Fibroblast of the aortic adventitia (primary cell): ENCODE data around the gene EFNA5. TPM values are rescaled to one million over a fixed set of nuclear protein-coding genes. Genes with fewer than 3 reads are reported as not detected.

ENCODE experiments used
- DNase-seq: peaks from one replicate; pipeline ENCODE4 v3.0.0-alpha.2; 2010; ENCODE audit warnings: low read depth
- H3K4me3 ChIP-seq: 2 replicates; pipeline ENCODE4 v1.5.1; 2011; ENCODE audit warnings: low read depth, mild to moderate bottlenecking, control low read depth, low read length, moderate library complexity
- total RNA-seq: library from RNA; depleted of rRNA; stranded (reverse); fragments of >200 nt; gene quantifications from 2 replicates; pipeline ENCODE4 v1.2.3, GENCODE V29; 2012; ENCODE audit warnings: low replicate concordance
- TF ChIP-seq, protein P1 (sequence below): IDR thresholded peaks from 2 replicates; pipeline ENCODE4 v1.5.1; 2011; ENCODE audit warnings: mild to moderate bottlenecking, low read length, control low read depth, inconsistent platforms; ENCODE audit not compliant: insufficient read depth

Gene EFNA5
- total RNA-seq, 1 donor: 33.1 TPM

DNA sequence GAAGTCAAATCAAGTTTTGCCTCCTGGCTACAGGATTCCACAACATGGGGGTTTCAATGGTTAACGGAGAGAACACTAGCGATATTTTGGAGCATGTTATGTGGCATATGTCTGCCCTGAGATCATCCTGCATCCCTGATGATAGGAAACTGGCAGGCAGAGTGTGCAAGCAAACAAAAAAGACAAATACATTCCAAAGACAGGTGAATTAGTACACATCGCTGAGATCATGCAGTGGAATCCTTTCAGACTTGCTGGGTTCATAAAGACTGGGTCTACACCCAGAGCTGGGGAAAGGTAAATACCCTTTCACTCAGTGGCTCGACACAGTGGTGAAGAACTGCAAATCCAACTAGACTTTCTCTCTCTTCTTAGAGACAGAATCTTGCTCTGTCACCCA lies 286.5 kb downstream of the EFNA5 start:
- no peak overlapping the region for H3K4me3 ChIP-seq
- no peak for DNase-seq
- TF ChIP-seq, protein P1, sequence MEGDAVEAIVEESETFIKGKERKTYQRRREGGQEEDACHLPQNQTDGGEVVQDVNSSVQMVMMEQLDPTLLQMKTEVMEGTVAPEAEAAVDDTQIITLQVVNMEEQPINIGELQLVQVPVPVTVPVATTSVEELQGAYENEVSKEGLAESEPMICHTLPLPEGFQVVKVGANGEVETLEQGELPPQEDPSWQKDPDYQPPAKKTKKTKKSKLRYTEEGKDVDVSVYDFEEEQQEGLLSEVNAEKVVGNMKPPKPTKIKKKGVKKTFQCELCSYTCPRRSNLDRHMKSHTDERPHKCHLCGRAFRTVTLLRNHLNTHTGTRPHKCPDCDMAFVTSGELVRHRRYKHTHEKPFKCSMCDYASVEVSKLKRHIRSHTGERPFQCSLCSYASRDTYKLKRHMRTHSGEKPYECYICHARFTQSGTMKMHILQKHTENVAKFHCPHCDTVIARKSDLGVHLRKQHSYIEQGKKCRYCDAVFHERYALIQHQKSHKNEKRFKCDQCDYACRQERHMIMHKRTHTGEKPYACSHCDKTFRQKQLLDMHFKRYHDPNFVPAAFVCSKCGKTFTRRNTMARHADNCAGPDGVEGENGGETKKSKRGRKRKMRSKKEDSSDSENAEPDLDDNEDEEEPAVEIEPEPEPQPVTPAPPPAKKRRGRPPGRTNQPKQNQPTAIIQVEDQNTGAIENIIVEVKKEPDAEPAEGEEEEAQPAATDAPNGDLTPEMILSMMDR: no peak

DNA sequence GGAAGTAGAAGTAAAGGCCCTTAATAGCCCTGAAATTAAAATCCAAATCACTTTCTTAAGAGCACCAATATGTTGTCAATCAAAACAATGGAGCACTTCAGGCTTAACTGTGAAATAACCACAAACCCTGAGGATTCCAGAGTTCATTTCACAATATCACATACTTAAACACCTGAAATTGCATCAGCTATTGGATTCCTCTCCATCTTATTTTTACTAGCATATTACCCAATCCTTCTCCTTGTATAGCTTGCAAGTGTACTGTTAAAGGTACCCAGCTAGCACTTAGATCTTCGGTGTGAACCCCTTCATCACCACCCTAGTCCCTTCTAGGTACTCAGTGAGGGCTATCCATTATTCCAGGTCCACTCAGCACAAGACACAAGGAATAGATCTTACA lies 287.3 kb downstream of the EFNA5 start:
- H3K4me3 ChIP-seq: no peak overlapping the region
- TF ChIP-seq, protein P1: no peak
- DNase-seq: no peak

DNA sequence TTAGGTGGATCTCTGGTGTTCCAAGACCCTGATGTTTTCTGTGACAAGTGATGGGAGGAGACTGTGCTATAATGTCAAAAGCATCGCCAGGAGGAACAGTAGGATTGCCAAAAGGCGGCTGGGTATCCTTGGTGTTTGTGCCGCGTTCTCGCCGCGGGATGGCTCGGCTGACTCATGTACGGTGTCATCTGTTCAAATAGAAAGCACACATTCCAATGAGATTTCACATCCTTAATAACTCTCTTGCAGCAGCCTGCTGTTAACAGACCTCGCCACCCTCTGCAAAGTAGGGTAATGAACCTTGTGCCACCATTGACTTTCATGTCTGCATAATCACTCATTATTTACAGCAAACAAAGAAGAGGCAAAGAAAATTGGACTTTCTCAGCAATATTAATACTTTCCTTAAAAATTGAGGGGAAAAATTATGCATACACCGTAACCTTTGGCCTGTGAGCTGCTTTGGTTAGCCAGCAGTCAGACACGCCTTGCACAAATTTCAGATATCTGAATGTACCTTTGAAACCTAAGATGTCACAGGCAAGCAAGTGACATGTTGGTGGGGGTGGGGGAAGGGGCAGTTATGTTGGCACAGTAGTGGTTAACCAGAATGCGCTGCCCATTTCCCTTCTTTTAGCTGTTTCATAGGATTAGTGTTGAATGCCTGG lies 289.4 kb downstream of the EFNA5 start:
- TF ChIP-seq, protein P1: no peak
- no peak overlapping the region for H3K4me3 ChIP-seq
- DNase-seq: peak; percentile 26

DNA sequence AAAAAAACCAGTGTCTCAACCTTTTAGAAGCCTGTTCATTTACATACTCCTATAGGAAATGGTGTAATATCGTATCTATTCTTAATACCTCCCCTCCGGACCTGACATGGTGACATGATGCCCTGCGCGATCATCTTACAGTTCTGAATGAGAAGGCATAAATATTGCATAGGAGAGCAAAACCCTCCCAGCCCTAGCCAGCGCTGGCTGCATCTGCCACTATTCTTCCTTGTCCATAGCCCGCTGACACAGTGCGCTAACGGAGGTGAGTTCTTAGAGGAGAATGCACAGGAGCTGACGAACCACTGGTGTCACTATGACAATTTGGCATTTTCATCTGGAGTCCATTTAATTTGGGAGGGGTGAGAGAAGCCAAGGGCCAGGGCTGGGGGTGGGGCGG lies 290.1 kb downstream of the EFNA5 start:
- no peak overlapping the region for H3K4me3 ChIP-seq
- no peak for DNase-seq
- TF ChIP-seq, protein P1: no peak

DNA sequence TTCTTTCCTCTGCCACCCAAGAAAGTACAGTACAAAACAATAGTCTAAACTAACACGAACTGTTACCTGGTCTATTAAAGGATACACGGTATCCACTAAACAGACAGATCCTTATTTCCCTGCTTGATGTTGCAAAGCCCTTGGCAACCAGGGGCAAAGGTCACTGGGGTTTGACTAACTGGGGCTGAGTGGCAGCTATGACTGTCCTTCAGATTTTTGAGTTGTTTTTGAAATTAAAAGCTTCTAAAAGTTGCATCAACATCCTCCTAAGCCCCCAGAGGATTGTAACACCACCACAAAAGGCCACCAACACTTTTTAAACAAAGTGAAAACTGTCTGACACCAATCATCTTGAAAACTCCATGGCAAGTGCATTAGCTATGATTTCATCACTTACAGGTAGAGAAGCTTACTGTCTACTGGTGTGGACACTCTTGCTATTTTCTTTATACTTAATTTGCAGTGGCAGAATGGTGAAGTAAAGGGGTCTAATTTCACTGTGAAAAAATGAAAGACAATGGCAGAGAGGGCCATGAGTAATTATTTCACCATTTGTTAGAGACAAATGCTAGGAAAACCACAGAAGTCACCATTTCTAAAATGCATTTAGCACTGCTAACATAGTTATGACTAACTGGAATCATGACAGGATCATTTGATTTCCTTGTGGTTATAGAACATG lies 292.4 kb downstream of the EFNA5 start:
- no peak for DNase-seq
- no peak overlapping the region for H3K4me3 ChIP-seq
- TF ChIP-seq, protein P1: no peak

DNA sequence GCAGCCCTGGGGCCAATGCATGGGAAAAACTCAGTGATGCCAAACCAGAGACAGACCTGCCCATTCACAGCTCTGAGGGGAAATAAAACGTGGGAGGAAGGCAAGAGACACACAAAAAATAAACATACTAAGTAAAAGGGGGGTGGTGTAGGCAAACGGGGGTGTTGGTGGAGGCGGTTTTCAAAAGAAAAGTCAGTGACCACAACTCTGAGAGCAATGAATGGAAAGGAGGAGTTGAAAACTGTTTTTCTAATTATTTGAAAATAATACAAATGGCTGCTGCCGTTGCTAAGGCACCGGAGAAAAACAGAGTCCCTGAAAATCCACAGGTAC lies 293.5 kb downstream of the EFNA5 start:
- no peak for DNase-seq
- H3K4me3 ChIP-seq: no peak overlapping the region
- TF ChIP-seq, protein P1: no peak
